Urinary bladder (tissue), 2 donors: ENCODE results near the gene ZCCHC7. TPM values are rescaled to one million over a fixed set of nuclear protein-coding genes. Genes with fewer than 3 reads are reported as not detected.

Experiments
- polyA plus RNA-seq: library from polyadenylated mRNA; stranded (reverse); fragments of 200-250 nt; gene quantifications from one replicate; pipeline ENCODE4 v1.2.3, GENCODE V29; 2013
- small RNA-seq: library from RNA; depleted of rRNA; stranded (forward); fragments of <200 nt; gene quantifications from one replicate; pipeline ENCODE3, GENCODE V24; 2014
- total RNA-seq: library from RNA; depleted of rRNA; stranded (reverse); fragments of >200 nt; gene quantifications from one replicate; pipeline ENCODE4 v1.2.3, GENCODE V29; 2014
- donor health status: healthy.

Gene ZCCHC7
- total and polyA plus RNA-seq, 2 donors: 10.9 to 40.7 TPM

Small RNA genes lying within 50 kb of the gene (small RNA-seq; reads per million reads assigned to genes)
- gene AL512604.1 (not detected), gene RF00019 (not detected), gene RNU6-677P (not detected)

Other genes with a start within 250 kb of the ZCCHC7 start
- gene PAX5, start 86.3 kb upstream of the ZCCHC7 start, total RNA-seq: 0.26 TPM
- 0.03 TPM for gene PAX5, start 86.3 kb upstream of the ZCCHC7 start, polyA plus RNA-seq